Gastroesophageal sphincter (tissue), 4 donors: Measurements from ENCODE around the gene FGR. TPM values are rescaled to one million over a fixed set of nuclear protein-coding genes. Genes with fewer than 3 reads are reported as not detected.

ENCODE experiments used
- ATAC-seq: fragments of 150-250 bp; one replicate; pipeline ENCODE4 v1.9.1; 2016; ENCODE audit warnings: mild to moderate bottlenecking, moderate library complexity
- H3K27ac ChIP-seq, 4 donors: fragments of 200-600 bp; sonication (generic) in 3 of 4; 1 replicate in 3 of 4; 2 replicates in 1 of 4; pipeline ENCODE4 v1.5.1; 2016 to 2019
- H3K27me3 ChIP-seq: fragments of 200-600 bp; sonication (generic); one replicate; pipeline ENCODE4 v1.5.1; 2019
- H3K36me3 ChIP-seq, 2 donors: fragments of 200-600 bp; sonication (generic); one replicate each; pipeline ENCODE4 v1.5.1; 2019; ENCODE audit warnings: control low read depth in 1 of 2
- H3K4me1 ChIP-seq, 3 donors: fragments of 200-600 bp; sonication (generic); 1 replicate in 2 of 3; 2 replicates in 1 of 3; pipeline ENCODE4 v1.5.1; 2016 to 2019; ENCODE audit warnings: control low read depth in 2 of 3
- H3K4me3 ChIP-seq, 2 donors: fragments of 200-600 bp; sonication (generic); one replicate each; pipeline ENCODE4 v1.5.1; 2019; ENCODE audit warnings: mild to moderate bottlenecking in 1 of 2, moderate library complexity in 1 of 2
- H3K9me3 ChIP-seq, 3 donors: fragments of 200-600 bp; sonication (generic); one replicate each; pipeline ENCODE4 v1.5.1; 2017 to 2019; ENCODE audit warnings: control low read depth in 2 of 3
- EP300 ChIP-seq: sonication (generic); formaldehyde crosslinking; IDR thresholded peaks from one replicate; pipeline ENCODE4 v1.6.1; 2017; ENCODE audit warnings: antibody characterized with exemption, mild to moderate bottlenecking
- POLR2A ChIP-seq, 2 donors: fragments of 450-650 bp; IDR thresholded peaks; one replicate each; pipeline ENCODE4 v1.6.1; 2017; ENCODE audit warnings: antibody characterized with exemption in 2 of 2, mild to moderate bottlenecking in 2 of 2, moderate library complexity in 1 of 2
- POLR2AphosphoS5 ChIP-seq: sonication (generic); formaldehyde crosslinking; IDR thresholded peaks from one replicate; pipeline ENCODE4 v1.6.1; 2017; ENCODE audit warnings: antibody characterized with exemption
- WGBS, 2 donors: methylation state at CpG; one replicate each; pipeline ENCODE4 v1.1.5; 2018; ENCODE audit warnings: low coverage in 1 of 2; 5-methylcytosine and 5-hydroxymethylcytosine counted together
- total RNA-seq, 4 donors: library from RNA; depleted of rRNA; stranded (reverse); fragments of >200 nt; gene quantifications; one replicate each; pipeline ENCODE4 v1.1.0, GENCODE V29; 2016
- TF ChIP-seq, protein P1 (sequence below), 4 experiments: fragments of 200-600 bp in 2 of 4; fragments of 450-650 bp in 2 of 4; sonication (generic) in 1 of 4; IDR thresholded peaks; one replicate each; pipeline ENCODE4 v1.5.1; 2017 to 2019; ENCODE audit warnings: antibody characterized with exemption in 4 of 4, mild to moderate bottlenecking in 2 of 4, moderate library complexity in 2 of 4

The FGR gene
- total RNA-seq, 4 donors from 2014 or later: 9.2 to 17.8 (median 10.1) TPM

- no peak overlapping the region for H3K4me3 ChIP-seq
- H3K9me3 ChIP-seq: no peaks in the 10 kb centered on the region
- 50 to 63% methylated on average over 1 of the region's 3 CpGs for WGBS, 2 donors
- TF ChIP-seq, protein P1, sequence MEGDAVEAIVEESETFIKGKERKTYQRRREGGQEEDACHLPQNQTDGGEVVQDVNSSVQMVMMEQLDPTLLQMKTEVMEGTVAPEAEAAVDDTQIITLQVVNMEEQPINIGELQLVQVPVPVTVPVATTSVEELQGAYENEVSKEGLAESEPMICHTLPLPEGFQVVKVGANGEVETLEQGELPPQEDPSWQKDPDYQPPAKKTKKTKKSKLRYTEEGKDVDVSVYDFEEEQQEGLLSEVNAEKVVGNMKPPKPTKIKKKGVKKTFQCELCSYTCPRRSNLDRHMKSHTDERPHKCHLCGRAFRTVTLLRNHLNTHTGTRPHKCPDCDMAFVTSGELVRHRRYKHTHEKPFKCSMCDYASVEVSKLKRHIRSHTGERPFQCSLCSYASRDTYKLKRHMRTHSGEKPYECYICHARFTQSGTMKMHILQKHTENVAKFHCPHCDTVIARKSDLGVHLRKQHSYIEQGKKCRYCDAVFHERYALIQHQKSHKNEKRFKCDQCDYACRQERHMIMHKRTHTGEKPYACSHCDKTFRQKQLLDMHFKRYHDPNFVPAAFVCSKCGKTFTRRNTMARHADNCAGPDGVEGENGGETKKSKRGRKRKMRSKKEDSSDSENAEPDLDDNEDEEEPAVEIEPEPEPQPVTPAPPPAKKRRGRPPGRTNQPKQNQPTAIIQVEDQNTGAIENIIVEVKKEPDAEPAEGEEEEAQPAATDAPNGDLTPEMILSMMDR (IDR thresholded peaks at IDR 0.05): no peak
- no peak for TF ChIP-seq POLR2A (IDR thresholded peaks at IDR 0.05)
- TF ChIP-seq POLR2AphosphoS5: no peak
- TF ChIP-seq EP300: no peak
- peaks cover 9 to 97% (median 35%) of the 10 kb centered on the region in 3 donors for H3K4me1 ChIP-seq
- H3K27me3 ChIP-seq: no peaks in the 10 kb centered on the region
- peaks cover 0 to 8% of the 10 kb centered on the region in 2 donors for H3K36me3 ChIP-seq
- ATAC-seq: no peak
- peak overlapping the region in 3 of 4 donors; percentile 46 to 94 (median 89) for H3K27ac ChIP-seq
Observed at GRCh38 chr1:27585684-27586083, 49.3 kb downstream of the FGR start.

DNA sequence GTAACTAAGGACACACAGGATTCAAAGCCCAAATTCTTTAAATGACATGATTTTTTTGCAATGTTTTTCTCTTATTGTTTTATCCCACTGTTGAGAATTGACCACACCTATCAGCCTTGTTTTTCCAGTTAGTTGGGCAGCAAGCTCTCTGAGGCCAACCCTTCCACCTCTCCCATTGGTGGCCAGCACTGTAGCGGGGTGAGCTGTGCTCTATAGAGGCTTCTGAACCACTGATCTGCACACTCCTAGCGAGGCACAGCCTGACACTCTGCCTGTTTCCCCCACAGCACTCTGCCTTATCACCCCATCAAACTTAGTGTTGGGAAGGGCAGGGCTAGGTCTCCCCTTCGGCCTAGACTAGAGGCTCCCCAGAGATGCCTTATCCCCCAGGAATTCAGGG is 50.5 kb downstream of the FGR start:
- H3K27ac ChIP-seq: peak overlapping the region in 3 of 4 donors; percentile 25 to 89 (median 49)
- ATAC-seq: no peak
- no peak overlapping the region for H3K4me3 ChIP-seq
- 100% methylated on average over 1 of the region's 3 CpGs; no CpG with 5 or more reads in 1 of the 2 donors for WGBS, 2 donors
- TF ChIP-seq EP300 (no peak), POLR2A (IDR thresholded peaks at IDR 0.05) (no peak), POLR2AphosphoS5 (no peak)
- TF ChIP-seq, protein P1 (IDR thresholded peaks at IDR 0.05): no peak
- H3K27me3 ChIP-seq: no peaks in the 10 kb centered on the region
- H3K4me1 ChIP-seq: peaks cover 0 to 97% (median 22%) of the 10 kb centered on the region in 3 donors
- H3K9me3 ChIP-seq: no peaks in the 10 kb centered on the region
- H3K36me3 ChIP-seq: peaks cover 0 to 8% of the 10 kb centered on the region in 2 donors

DNA sequence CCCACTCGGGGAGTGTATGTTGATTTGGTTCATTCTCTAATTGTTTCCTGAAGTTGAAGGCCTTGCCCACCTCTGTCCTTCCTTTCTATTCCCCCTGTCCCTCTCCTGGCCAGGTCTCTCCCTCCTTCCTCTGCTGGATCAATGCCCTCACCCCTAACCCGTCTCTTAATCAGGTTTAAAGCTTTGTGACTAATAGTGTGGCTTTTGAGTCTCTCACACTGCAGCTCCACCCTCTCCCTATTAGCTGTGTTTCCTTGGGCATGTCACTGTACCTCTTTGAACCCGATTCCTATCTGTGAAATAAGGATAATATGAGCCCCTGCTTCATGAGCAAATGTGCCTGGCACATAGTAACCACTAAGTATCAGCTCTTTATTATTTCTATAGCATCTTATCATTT is 51.5 kb downstream of the FGR start:
- H3K27me3 ChIP-seq: no peaks in the 10 kb centered on the region
- 39 to 65% methylated on average over 3 of the region's 3 CpGs for WGBS, 2 donors
- H3K4me3 ChIP-seq: no peak overlapping the region
- peak overlapping the region in 3 of 4 donors; percentile 60 to 98 (median 60) for H3K27ac ChIP-seq
- peaks cover 0 to 97% (median 13%) of the 10 kb centered on the region in 3 donors for H3K4me1 ChIP-seq
- no peaks in the 10 kb centered on the region for H3K9me3 ChIP-seq
- peaks cover 0 to 8% of the 10 kb centered on the region in 2 donors for H3K36me3 ChIP-seq
- no peak for ATAC-seq
- TF ChIP-seq POLR2AphosphoS5 (no peak), EP300 (no peak), POLR2A (IDR thresholded peaks at IDR 0.05) (no peak)
- TF ChIP-seq, protein P1 (IDR thresholded peaks at IDR 0.05): no peak

- H3K27me3 ChIP-seq: no peaks in the 10 kb centered on the region
- H3K4me3 ChIP-seq: no peak overlapping the region
- TF ChIP-seq, protein P1 (IDR thresholded peaks at IDR 0.05): no peak
- TF ChIP-seq POLR2AphosphoS5: peak; percentile 21
- no peaks in the 10 kb centered on the region for H3K36me3 ChIP-seq
- H3K4me1 ChIP-seq: peaks cover 0 to 97% (median 19%) of the 10 kb centered on the region in 3 donors
- 45 to 46% methylated on average over 5 to 6 of the region's 6 CpGs for WGBS, 2 donors
- no peaks in the 10 kb centered on the region for H3K9me3 ChIP-seq
- peak overlapping the region in 3 of 4 donors; percentile 60 to 98 (median 71) for H3K27ac ChIP-seq
- ATAC-seq: peak; percentile 81
Observed at GRCh38 chr1:27581823-27582243, 53.2 kb downstream of the FGR start.

DNA sequence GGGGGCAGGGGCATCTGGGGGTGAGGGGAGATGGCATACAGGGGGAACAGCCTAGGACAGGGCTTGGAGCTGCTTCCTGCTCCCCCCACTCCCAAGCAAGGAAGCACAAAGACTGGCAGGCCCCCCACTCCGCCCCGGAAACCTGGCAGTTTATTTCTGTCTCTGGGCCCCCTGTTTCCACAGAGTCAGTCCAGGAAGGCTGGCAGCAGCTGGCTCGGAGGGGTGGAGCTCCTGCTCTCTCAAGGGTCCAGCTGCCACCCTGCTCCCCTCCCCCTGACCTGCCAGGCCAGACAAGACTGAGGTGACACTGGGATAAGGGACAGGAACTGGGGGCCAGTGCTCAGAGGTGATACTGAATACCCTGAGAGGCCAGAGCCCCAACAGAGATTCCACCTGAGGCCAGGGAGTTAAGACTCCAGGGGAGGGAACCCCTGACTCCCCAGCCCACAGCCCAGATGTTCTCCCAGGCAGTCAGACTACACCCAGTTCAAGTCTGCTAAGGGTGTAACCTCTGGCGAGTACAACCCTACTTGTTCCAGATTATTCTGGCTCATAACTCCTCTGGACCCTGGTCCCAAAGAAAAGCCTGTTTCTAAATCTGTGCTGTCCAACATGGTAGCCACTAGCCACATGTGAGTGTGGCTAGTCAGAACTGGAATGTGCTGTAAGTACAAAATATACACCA is 57.3 kb downstream of the FGR start:
- no peaks in the 10 kb centered on the region for H3K36me3 ChIP-seq
- H3K4me3 ChIP-seq: no peak overlapping the region
- H3K4me1 ChIP-seq: peaks cover 11 to 99% (median 47%) of the 10 kb centered on the region in 3 donors
- TF ChIP-seq EP300: no peak
- H3K27me3 ChIP-seq: no peaks in the 10 kb centered on the region
- 25% methylated on average over 1 of the region's 4 CpGs; no CpG with 5 or more reads in 1 of the 2 donors for WGBS, 2 donors
- no peaks in the 10 kb centered on the region for H3K9me3 ChIP-seq
- no peak for ATAC-seq
- peak overlapping the region; percentile 89 to 98 (median 95) for H3K27ac ChIP-seq
